Right lobe of liver (tissue), 6 donors: Measurements from ENCODE around the gene BCLAF1. TPM values are rescaled to one million over a fixed set of nuclear protein-coding genes. Genes with fewer than 3 reads are reported as not detected.
A peak's percentile ranks its signal among the peaks of the same experiment; 100 is the strongest.

ENCODE experiments used
- ATAC-seq, 4 donors: fragments of 200-7000 bp; cut with Tn5 transposase; one replicate each; pipeline ENCODE4 v1.9.1; 2020; ENCODE audit warnings: mild to moderate bottlenecking in 4 of 4, moderate library complexity in 4 of 4
- DNase-seq, 3 donors: peaks; one replicate each; pipeline ENCODE4 v3.0.0-alpha.2; 2020
- H3K27ac ChIP-seq, 3 donors: fragments of 200-600 bp; one replicate each; pipeline ENCODE4 v1.8.0; 2022
- H3K27me3 ChIP-seq, 2 donors: fragments of 200-600 bp; one replicate each; pipeline ENCODE4 v1.8.0; 2022
- H3K36me3 ChIP-seq, 4 donors: fragments of 200-600 bp; sonication (generic) in 1 of 4; one replicate each; pipeline versions ENCODE4 v1.5.1 to v1.8.0; 2017 to 2022; ENCODE audit warnings: control low read depth in 1 of 4
- H3K4me1 ChIP-seq, 4 donors: fragments of 200-600 bp; sonication (generic) in 1 of 4; one replicate each; pipeline versions ENCODE4 v1.5.1 to v1.8.0; 2017 to 2022; ENCODE audit warnings: control low read depth in 1 of 4
- H3K4me3 ChIP-seq, 3 donors: fragments of 200-600 bp; one replicate each; pipeline ENCODE4 v1.8.0; 2022
- H3K9me3 ChIP-seq, 4 donors: fragments of 200-600 bp; sonication (generic) in 1 of 4; one replicate each; pipeline versions ENCODE4 v1.5.1 to v1.8.0; 2017 to 2022; ENCODE audit warnings: control low read depth in 1 of 4
- POLR2A ChIP-seq: fragments of 450-650 bp; IDR thresholded peaks from one replicate; pipeline ENCODE4 v1.6.1; 2017; ENCODE audit warnings: antibody characterized with exemption, mild to moderate bottlenecking
- WGBS: methylation state at CpG from one replicate; pipeline ENCODE4 v1.1.6; 2018; ENCODE audit warnings: low coverage, low lambda C conversion rate; ENCODE audit not compliant: insufficient coverage; ENCODE audit errors: missing lambda C conversion rate; 5-methylcytosine and 5-hydroxymethylcytosine counted together
- intact Hi-C, 2 donors: fragments of 100-400 bp; cut with DNase I; formaldehyde crosslinking; loops; one replicate each; pipeline versions ENCODE4 v1.11.2 to v1.14.1; 2022
- total RNA-seq, 6 experiments: library from RNA; depleted of rRNA in 2 of 6; stranded (reverse); fragments of >200 nt in 2 of 6; fragmentation: NEBNext Ultra II Directional in 3 of 6; extraction: Animal tissue kit (Norgen Biotek cat#: 25700) in 3 of 6; gene quantifications; one replicate each; pipeline versions ENCODE4 v1.1.0 to v1.2.4, GENCODE V29; 2016 to 2023
- TF ChIP-seq, protein P1 (sequence below), 4 donors: fragments of 200-600 bp in 3 of 4; fragments of 450-650 bp in 1 of 4; IDR thresholded peaks; one replicate each; pipeline versions ENCODE4 v1.5.1 to v1.8.0; 2016 to 2022; ENCODE audit warnings: antibody characterized with exemption in 4 of 4, mild to moderate bottlenecking in 2 of 4
- donor health status: DM: no; HTN: yes; CAD: no.
- donor health status: DM: no; HTN: no; CAD: no.
- donor health status: DM: no; HTN: no; CAD: no.
- donor health status: DM: no; HTN: yes; CAD: no.
- donor health status: DM: no; HTN: yes; CAD: no.

BCLAF1 gene
- total RNA-seq, 6 experiments from 2014 or later = 30.5 to 57.2 (median 40.6) TPM

DNA sequence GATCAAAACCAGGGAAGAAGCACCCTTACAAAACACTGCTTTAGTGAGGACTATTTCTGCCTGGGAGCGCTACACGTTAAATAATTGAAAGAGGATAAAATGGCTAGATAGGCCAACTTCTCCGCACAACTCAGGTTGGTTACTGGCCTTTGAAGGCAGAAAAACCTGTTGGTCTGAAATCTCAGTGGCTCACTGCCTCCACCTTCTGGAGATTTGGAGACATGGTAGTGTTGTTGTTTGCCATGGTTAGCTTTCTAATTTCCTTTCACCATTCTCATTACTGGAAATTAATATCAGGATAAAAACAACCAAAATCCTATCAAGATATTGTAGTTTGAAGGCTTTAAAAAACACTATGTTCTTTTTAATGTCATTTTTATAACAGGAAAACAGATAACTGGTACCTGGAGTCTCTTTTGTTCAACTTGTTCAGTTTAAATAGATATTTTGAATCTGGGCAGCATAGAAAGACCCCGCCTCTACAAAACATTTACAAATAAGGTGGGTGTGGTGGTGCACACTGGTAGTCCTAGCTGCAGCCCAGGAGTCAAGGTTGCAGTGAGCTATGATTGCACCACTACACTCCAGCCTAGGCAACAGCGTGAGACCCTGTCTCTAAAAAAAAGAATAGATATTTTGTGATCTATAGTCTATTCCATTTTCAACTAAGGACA lies 27.5 kb upstream of the BCLAF1 start:
- Histone ChIP-seq H3K4me3 (no peak overlapping the region), H3K9me3 (no peaks in the 10 kb centered on the region), H3K27me3 (no peaks in the 10 kb centered on the region), H3K36me3 (no peaks in the 10 kb centered on the region), H3K4me1 (no peaks in the 10 kb centered on the region), H3K27ac (no peak overlapping the region)
- DNase-seq (peak in 1 of 3 donors; percentile 60), ATAC-seq (peak; percentile 90 to 96 (median 92))
- 25% methylated on average over 5 of the region's 5 CpGs for WGBS
- TF ChIP-seq, protein P1, sequence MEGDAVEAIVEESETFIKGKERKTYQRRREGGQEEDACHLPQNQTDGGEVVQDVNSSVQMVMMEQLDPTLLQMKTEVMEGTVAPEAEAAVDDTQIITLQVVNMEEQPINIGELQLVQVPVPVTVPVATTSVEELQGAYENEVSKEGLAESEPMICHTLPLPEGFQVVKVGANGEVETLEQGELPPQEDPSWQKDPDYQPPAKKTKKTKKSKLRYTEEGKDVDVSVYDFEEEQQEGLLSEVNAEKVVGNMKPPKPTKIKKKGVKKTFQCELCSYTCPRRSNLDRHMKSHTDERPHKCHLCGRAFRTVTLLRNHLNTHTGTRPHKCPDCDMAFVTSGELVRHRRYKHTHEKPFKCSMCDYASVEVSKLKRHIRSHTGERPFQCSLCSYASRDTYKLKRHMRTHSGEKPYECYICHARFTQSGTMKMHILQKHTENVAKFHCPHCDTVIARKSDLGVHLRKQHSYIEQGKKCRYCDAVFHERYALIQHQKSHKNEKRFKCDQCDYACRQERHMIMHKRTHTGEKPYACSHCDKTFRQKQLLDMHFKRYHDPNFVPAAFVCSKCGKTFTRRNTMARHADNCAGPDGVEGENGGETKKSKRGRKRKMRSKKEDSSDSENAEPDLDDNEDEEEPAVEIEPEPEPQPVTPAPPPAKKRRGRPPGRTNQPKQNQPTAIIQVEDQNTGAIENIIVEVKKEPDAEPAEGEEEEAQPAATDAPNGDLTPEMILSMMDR (IDR thresholded peaks at IDR 0.05) = peak; percentile 75 to 86 (median 82)
- TF ChIP-seq POLR2A = no peak
- intact Hi-C loops = no loop called here

DNA sequence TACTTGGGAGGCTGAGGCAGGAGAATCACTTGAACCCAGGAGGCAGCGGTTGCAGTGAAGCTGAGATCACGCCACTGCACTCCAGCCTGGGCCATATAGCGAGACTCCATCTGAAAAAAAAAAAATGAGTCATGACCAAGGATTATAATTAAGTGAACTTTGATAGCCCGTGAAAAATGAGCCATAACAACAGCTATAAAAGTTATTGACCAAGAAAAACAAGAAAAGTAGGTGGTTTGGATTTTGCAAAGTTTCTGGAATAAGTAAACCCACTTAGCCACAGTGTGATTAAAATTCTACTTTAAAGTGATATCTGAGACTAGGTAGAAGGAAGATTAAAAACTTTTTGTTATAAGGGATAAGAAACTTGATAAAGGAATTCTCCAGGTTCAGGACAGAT lies 25.9 kb upstream of the BCLAF1 start:
- TF ChIP-seq, protein P1 (IDR thresholded peaks at IDR 0.05) = no peak
- no peak for TF ChIP-seq POLR2A
- WGBS = 58% methylated on average over 2 of the region's 4 CpGs
- ATAC-seq (no peak), DNase-seq (no peak)
- no peaks in the 10 kb centered on the region for H3K27me3 ChIP-seq
- no peak overlapping the region for H3K4me3 ChIP-seq
- no peaks in the 10 kb centered on the region for H3K36me3 ChIP-seq
- H3K4me1 ChIP-seq = no peaks in the 10 kb centered on the region
- H3K27ac ChIP-seq = no peak overlapping the region
- H3K9me3 ChIP-seq = no peaks in the 10 kb centered on the region
- intact Hi-C loops = no loop called here

DNA sequence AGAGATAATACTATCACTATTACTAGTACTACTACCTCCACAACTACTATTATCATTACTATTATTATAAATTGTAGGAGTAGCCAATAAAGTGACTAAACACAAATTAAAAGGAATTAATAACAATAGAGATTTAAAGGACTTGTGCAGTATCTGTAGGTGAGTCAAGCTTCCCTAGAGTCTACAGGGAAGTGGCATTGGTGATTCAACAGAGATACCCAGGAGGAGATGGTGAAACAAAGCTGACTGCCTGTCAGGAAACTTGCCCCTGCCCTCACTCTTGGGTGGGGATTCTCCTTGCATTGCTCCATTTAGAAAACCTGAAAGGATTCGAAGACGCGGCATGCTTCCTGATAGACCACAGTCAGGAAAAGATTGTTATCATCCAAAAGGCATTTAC lies 23.3 kb upstream of the BCLAF1 start:
- no peaks in the 10 kb centered on the region for H3K9me3 ChIP-seq
- H3K27ac ChIP-seq = no peak overlapping the region
- intact Hi-C loops = no loop called here
- TF ChIP-seq POLR2A = no peak
- TF ChIP-seq, protein P1 (IDR thresholded peaks at IDR 0.05) = no peak
- no peak for DNase-seq
- no peak overlapping the region for H3K4me3 ChIP-seq
- no peaks in the 10 kb centered on the region for H3K4me1 ChIP-seq
- H3K27me3 ChIP-seq = no peaks in the 10 kb centered on the region
- no peak for ATAC-seq
- WGBS = 80% methylated on average over 3 of the region's 3 CpGs
- no peaks in the 10 kb centered on the region for H3K36me3 ChIP-seq

DNA sequence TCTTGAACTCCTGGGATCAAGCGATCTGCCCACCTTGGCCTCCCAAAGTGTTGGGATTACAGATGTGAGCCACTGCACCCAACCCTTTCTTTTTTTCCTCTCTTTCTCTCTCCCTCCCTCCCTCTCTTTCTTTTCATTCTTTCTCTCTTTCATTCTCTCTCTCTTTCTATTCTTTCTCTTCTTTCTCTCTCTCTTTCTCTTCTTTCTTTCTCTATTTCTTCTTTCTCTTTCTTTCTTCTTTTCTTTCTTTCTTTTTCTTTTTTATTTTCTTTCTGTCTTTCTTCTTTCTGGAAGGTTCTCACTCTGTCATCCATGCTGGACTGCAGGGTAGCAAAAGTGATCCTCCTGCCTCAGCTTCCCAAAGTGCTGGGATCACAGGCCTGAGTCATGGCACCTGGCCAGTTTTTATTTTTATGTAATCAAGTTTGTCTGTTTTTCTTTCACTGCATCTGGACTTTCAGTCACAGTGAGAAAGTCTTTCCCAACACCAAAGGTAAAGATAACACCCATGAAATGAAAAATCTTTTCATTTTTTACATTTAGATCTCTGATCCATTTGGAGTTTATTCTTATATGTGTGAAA lies 20.2 kb upstream of the BCLAF1 start:
- Histone ChIP-seq H3K9me3 (no peaks in the 10 kb centered on the region), H3K27me3 (no peaks in the 10 kb centered on the region), H3K27ac (no peak overlapping the region), H3K4me1 (no peaks in the 10 kb centered on the region), H3K36me3 (no peaks in the 10 kb centered on the region), H3K4me3 (no peak overlapping the region)
- WGBS = 80% methylated on average over 1 of the region's 1 CpG
- intact Hi-C loops = no loop called here
- DNase-seq (no peak), ATAC-seq (no peak)
- TF ChIP-seq POLR2A = no peak
- TF ChIP-seq, protein P1 (IDR thresholded peaks at IDR 0.05) = no peak
